Measurements from ENCODE around the gene DCBLD2.

Gene DCBLD2

GRCh38 chr3:98791341-98792325, 109.9 kb downstream of the DCBLD2 start:
- no peak for DNase-seq (ENCODE audit: low read depth)

GRCh38 chr3:98788651-98789050, 112.8 kb downstream of the DCBLD2 start:
- no peak for DNase-seq (ENCODE audit: low read depth)

GRCh38 chr3:98787181-98787580, 114.3 kb downstream of the DCBLD2 start:
- DNase-seq (ENCODE audit: low read depth): no peak

- DNase-seq (ENCODE audit: low read depth): no peak
Measured at GRCh38 chr3:98786364-98787006, 115.0 kb downstream of the DCBLD2 start.

GRCh38 chr3:98784666-98785600, 116.6 kb downstream of the DCBLD2 start:
- DNase-seq (ENCODE audit: low read depth): no peak

GRCh38 chr3:98784042-98784441, 117.5 kb downstream of the DCBLD2 start:
- DNase-seq (ENCODE audit: low read depth): no peak

GRCh38 chr3:98782824-98783500, 118.5 kb downstream of the DCBLD2 start:
- no peak for DNase-seq (ENCODE audit: low read depth)

- no peak for DNase-seq (ENCODE audit: low read depth)
Measured at GRCh38 chr3:98780343-98780742, 121.2 kb downstream of the DCBLD2 start.

GRCh38 chr3:98779541-98780335, 121.8 kb downstream of the DCBLD2 start:
- no peak for DNase-seq (ENCODE audit: low read depth)

- no peak for DNase-seq (ENCODE audit: low read depth)
Measured at GRCh38 chr3:98778852-98779413, 122.6 kb downstream of the DCBLD2 start.

- DNase-seq (ENCODE audit: low read depth): no peak
Measured at GRCh38 chr3:98778383-98778782, 123.1 kb downstream of the DCBLD2 start.

- DNase-seq (ENCODE audit: low read depth): no peak
Measured at GRCh38 chr3:98777801-98778220, 123.7 kb downstream of the DCBLD2 start.

GRCh38 chr3:98777286-98777685, 124.2 kb downstream of the DCBLD2 start:
- no peak for DNase-seq (ENCODE audit: low read depth)

GRCh38 chr3:98776140-98776493, 125.4 kb downstream of the DCBLD2 start:
- DNase-seq (ENCODE audit: low read depth): no peak

GRCh38 chr3:98775459-98776139, 125.9 kb downstream of the DCBLD2 start:
- DNase-seq (ENCODE audit: low read depth): no peak

GRCh38 chr3:98772022-98772421, 129.5 kb downstream of the DCBLD2 start:
- no peak for DNase-seq (ENCODE audit: low read depth)

- DNase-seq (ENCODE audit: low read depth): no peak
Measured at GRCh38 chr3:98770261-98771039, 131.0 kb downstream of the DCBLD2 start.

- no peak for DNase-seq (ENCODE audit: low read depth)
Measured at GRCh38 chr3:98769448-98769847, 132.0 kb downstream of the DCBLD2 start.

- DNase-seq (ENCODE audit: low read depth): no peak
Measured at GRCh38 chr3:98768961-98769360, 132.5 kb downstream of the DCBLD2 start.
